IPS DF 6.9 (cell line): ENCODE measurements around the gene XYLT2.

Experiments used
- DNase-seq: peaks from one replicate; pipeline ENCODE4 v3.0.0-alpha.2; 2013; ENCODE audit warnings: low read depth, low spot score
- H3K27ac ChIP-seq: one replicate; pipeline ENCODE4 v1.5.1; 2013; ENCODE audit warnings: low read length, control low read depth
- H3K27me3 ChIP-seq: 2 replicates; pipeline ENCODE4 v1.6.1; 2013; ENCODE audit warnings: mild to moderate bottlenecking, low read length; ENCODE audit not compliant: control insufficient read depth, insufficient read depth
- H3K36me3 ChIP-seq: 2 replicates; pipeline ENCODE4 v1.6.1; 2013; ENCODE audit warnings: low read length; ENCODE audit not compliant: control insufficient read depth, insufficient read depth
- H3K4me1 ChIP-seq: 2 replicates; pipeline ENCODE4 v1.6.1; 2013; ENCODE audit warnings: low read length; ENCODE audit not compliant: control insufficient read depth, insufficient read depth
- H3K4me3 ChIP-seq: 2 replicates; pipeline ENCODE4 v1.5.1; 2013; ENCODE audit warnings: mild to moderate bottlenecking, low read length
- H3K9me3 ChIP-seq: 2 replicates; pipeline ENCODE4 v1.6.1; 2013; ENCODE audit warnings: low read length, inconsistent platforms; ENCODE audit not compliant: control insufficient read depth, insufficient read depth
- WGBS: extraction: QIAGEN DNeasy Blood & Tissue Kit; methylation state at CpG from one replicate; pipeline ENCODE4 v1.1.7; 2013; ENCODE audit warnings: mixed read lengths, missing lambda C conversion rate; ENCODE audit not compliant: insufficient read length, insufficient coverage; 5-methylcytosine and 5-hydroxymethylcytosine counted together

The XYLT2 gene

GRCh38 chr17:50365165-50365564, 19.2 kb downstream of the XYLT2 start:
- Histone ChIP-seq H3K27ac (no peak overlapping the region), H3K36me3 (peaks cover 18% of the 10 kb centered on the region)

GRCh38 chr17:50365649-50366393, 19.9 kb downstream of the XYLT2 start:
- peaks cover 22% of the 10 kb centered on the region for H3K36me3 ChIP-seq
- H3K4me1 ChIP-seq = no peaks in the 10 kb centered on the region; the same call in 1 of the 2 replicates
- no peaks in the 10 kb centered on the region for H3K27me3 ChIP-seq
- H3K27ac ChIP-seq = no peak overlapping the region
- H3K9me3 ChIP-seq = no peaks in the 10 kb centered on the region
- DNase-seq = no peak
- WGBS = no CpG with 5 or more reads among the region's 14 CpGs
- no peak overlapping the region for H3K4me3 ChIP-seq

More at GRCh38 chr17:50365165-50365564, 19.2 kb downstream of the XYLT2 start:
- no peaks in the 10 kb centered on the region for H3K27me3 ChIP-seq
- H3K9me3 ChIP-seq = no peaks in the 10 kb centered on the region
- no peaks in the 10 kb centered on the region; the same call in 1 of the 2 replicates for H3K4me1 ChIP-seq
- no CpG with 5 or more reads among the region's 2 CpGs for WGBS
- no peak overlapping the region for H3K4me3 ChIP-seq
- no peak for DNase-seq

- H3K4me3 ChIP-seq = no peak overlapping the region
- no peak for DNase-seq
- no peaks in the 10 kb centered on the region for H3K27me3 ChIP-seq
- no CpG with 5 or more reads among the region's 1 CpG for WGBS
- no peak overlapping the region for H3K27ac ChIP-seq
- H3K36me3 ChIP-seq = peaks cover 22% of the 10 kb centered on the region
- H3K4me1 ChIP-seq = no peaks in the 10 kb centered on the region; the same call in 1 of the 2 replicates
- no peaks in the 10 kb centered on the region for H3K9me3 ChIP-seq
These were observed 21.5 kb downstream of the XYLT2 start for GRCh38 chr17:50367401-50367800.

- no peak overlapping the region for H3K27ac ChIP-seq
- WGBS = no CpG with 5 or more reads among the region's 5 CpGs
- no peaks in the 10 kb centered on the region for H3K27me3 ChIP-seq
- H3K4me1 ChIP-seq = no peaks in the 10 kb centered on the region
- no peaks in the 10 kb centered on the region for H3K9me3 ChIP-seq
- peaks cover 22% of the 10 kb centered on the region for H3K36me3 ChIP-seq
- no peak for DNase-seq
- H3K4me3 ChIP-seq = no peak overlapping the region
These were observed 24.1 kb downstream of the XYLT2 start for GRCh38 chr17:50370052-50370451.

GRCh38 chr17:50371526-50371925, 25.6 kb downstream of the XYLT2 start:
- Histone ChIP-seq H3K9me3 (no peaks in the 10 kb centered on the region), H3K27me3 (no peaks in the 10 kb centered on the region), H3K27ac (no peak overlapping the region), H3K4me1 (no peaks in the 10 kb centered on the region), H3K4me3 (no peak overlapping the region), H3K36me3 (peaks cover 26% of the 10 kb centered on the region)
- DNase-seq = no peak
- whole genome bisulfite sequencing = no CpG with 5 or more reads among the region's 2 CpGs

GRCh38 chr17:50372222-50372757, 26.4 kb downstream of the XYLT2 start:
- no peak for DNase-seq
- Histone ChIP-seq H3K27me3 (no peaks in the 10 kb centered on the region), H3K4me1 (no peaks in the 10 kb centered on the region), H3K27ac (no peak overlapping the region), H3K36me3 (peaks cover 24% of the 10 kb centered on the region), H3K4me3 (peak overlapping the region; percentile 66; the same call in 1 of the 2 replicates), H3K9me3 (no peaks in the 10 kb centered on the region)
- WGBS = no CpG with 5 or more reads among the region's 14 CpGs

GRCh38 chr17:50372758-50373556, 27.0 kb downstream of the XYLT2 start, which contains the start of the genes EME1 and MRPL27:
Gene EME1, plus strand, starts transcription at chr17:50373229. Its CDS starts 1,980 bp downstream, at chr17:50375209.
Gene MRPL27, minus strand, starts transcription at chr17:50373184. Its CDS starts 14 bp downstream, at chr17:50373170.
- Histone ChIP-seq H3K36me3 (peaks cover 18% of the 10 kb centered on the region), H3K27me3 (no peaks in the 10 kb centered on the region), H3K4me1 (no peaks in the 10 kb centered on the region), H3K27ac (no peak within 1 kb of the TSS), H3K4me3 (peak within 1 kb of the TSS; percentile 66), H3K9me3 (no peaks in the 10 kb centered on the region)
- peak; percentile 72 for DNase-seq
- WGBS = no CpG with 5 or more reads among the region's 42 CpGs

GRCh38 chr17:50373705-50374104, 27.8 kb downstream of the XYLT2 start:
- no CpG with 5 or more reads among the region's 2 CpGs for WGBS
- DNase-seq = no peak
- no peaks in the 10 kb centered on the region for H3K4me1 ChIP-seq
- H3K9me3 ChIP-seq = no peaks in the 10 kb centered on the region
- H3K36me3 ChIP-seq = peaks cover 13% of the 10 kb centered on the region
- H3K27ac ChIP-seq = no peak overlapping the region
- H3K27me3 ChIP-seq = no peaks in the 10 kb centered on the region
- H3K4me3 ChIP-seq = peak overlapping the region; percentile 66; the same call in 1 of the 2 replicates

GRCh38 chr17:50375858-50376538, 30.1 kb downstream of the XYLT2 start:
- H3K36me3 ChIP-seq = peaks cover 9% of the 10 kb centered on the region

More at GRCh38 chr17:50375858-50376538, 30.1 kb downstream of the XYLT2 start:
- Histone ChIP-seq H3K27ac (no peak overlapping the region), H3K9me3 (no peaks in the 10 kb centered on the region), H3K4me3 (no peak overlapping the region), H3K4me1 (no peaks in the 10 kb centered on the region), H3K27me3 (no peaks in the 10 kb centered on the region)
- WGBS = no CpG with 5 or more reads among the region's 5 CpGs
- no peak for DNase-seq
